Neural progenitor cell (in vitro differentiated cells): ENCODE measurements around the gene SSTR5.

Experiments
- CTCF ChIP-seq: fragments of 200-600 bp; sonication (generic); IDR thresholded peaks from 2 replicates; pipeline ENCODE4 v1.5.1; 2017; ENCODE audit warnings: antibody characterized with exemption, mild to moderate bottlenecking
- EZH2 ChIP-seq: fragments of 200-600 bp; sonication (generic); IDR thresholded peaks from 2 replicates; pipeline ENCODE4 v1.6.1; 2017; ENCODE audit warnings: antibody characterized with exemption, mild to moderate bottlenecking, moderate library complexity
- EZH2phosphoT487 ChIP-seq: fragments of 200-600 bp; sonication (generic); IDR thresholded peaks from 2 replicates; pipeline ENCODE4 v1.6.1; 2017; ENCODE audit warnings: antibody characterized with exemption

- TF ChIP-seq CTCF: no peak
- TF ChIP-seq EZH2: no peak
- TF ChIP-seq EZH2phosphoT487: no peak
Observed at GRCh38 chr16:1075546-1075945, 3.0 kb downstream of the SSTR5 start.
